Astrocyte of the cerebellum (primary cell): ENCODE data around the gene KDM4B.
A peak's percentile ranks its signal among the peaks of the same experiment; 100 is the strongest.
"Not testable (repeated sequence)": the region's sequence is repeated elsewhere in the genome, so short reads cannot be mapped to it uniquely, and the experiment has no call there.

Experiments used
- DNase-seq: peaks from one replicate; pipeline ENCODE4 v3.0.0-alpha.2; 2011; ENCODE audit warnings: low read depth
- H3K4me3 ChIP-seq: 2 replicates; pipeline ENCODE4 v1.5.1; 2011; ENCODE audit warnings: mild to moderate bottlenecking, low read depth, low read length, moderate library complexity
- in situ Hi-C: cut with HindIII; loops from 2 replicates; pipeline ENCODE4 v1.10.0; 2017; ENCODE audit warnings: low sequenced_read_pairs
- TF ChIP-seq, protein P1 (sequence below): IDR thresholded peaks from 2 replicates; pipeline ENCODE4 v1.5.1; 2012; ENCODE audit warnings: low read length, low read depth, moderate library complexity, mild to moderate bottlenecking; ENCODE audit errors: missing control alignments

The KDM4B gene

DNA sequence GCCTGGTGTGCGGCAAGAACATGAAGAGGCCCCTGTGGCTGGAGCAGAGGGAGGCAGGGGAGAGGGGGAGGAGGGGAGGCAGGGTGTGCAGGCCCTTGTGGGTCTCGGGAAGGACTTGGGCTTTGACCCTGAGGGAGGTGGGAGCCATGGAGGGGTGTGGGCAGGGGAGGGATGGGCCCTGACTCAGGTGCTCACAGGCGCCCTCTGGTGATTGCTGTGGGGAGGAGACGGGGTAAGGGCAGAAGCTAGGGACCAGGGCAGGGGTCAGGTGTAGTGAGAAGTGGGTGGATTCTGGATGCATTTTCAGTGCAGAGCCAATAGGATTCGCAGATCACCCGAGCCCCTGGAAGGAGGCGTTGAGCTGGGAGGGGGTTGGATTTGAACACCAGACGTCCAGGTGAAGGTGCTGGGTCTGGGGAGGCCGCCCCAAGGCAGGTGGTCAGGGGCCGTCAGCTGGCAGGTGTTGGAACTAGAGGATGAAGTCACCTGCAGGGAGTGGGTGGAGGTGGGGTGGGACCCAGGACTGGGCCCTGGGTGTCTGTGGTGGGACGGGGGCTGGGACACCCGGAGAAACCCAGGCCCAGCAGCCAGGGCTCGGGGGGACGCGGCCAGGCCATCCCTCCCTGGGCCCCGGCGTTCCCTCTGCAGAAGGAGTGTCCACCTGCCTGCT, 185.4 kb downstream of the KDM4B start:
- no peak for DNase-seq
- in situ Hi-C loops: no loop called here
- no peak overlapping the region for H3K4me3 ChIP-seq
- TF ChIP-seq, protein P1, sequence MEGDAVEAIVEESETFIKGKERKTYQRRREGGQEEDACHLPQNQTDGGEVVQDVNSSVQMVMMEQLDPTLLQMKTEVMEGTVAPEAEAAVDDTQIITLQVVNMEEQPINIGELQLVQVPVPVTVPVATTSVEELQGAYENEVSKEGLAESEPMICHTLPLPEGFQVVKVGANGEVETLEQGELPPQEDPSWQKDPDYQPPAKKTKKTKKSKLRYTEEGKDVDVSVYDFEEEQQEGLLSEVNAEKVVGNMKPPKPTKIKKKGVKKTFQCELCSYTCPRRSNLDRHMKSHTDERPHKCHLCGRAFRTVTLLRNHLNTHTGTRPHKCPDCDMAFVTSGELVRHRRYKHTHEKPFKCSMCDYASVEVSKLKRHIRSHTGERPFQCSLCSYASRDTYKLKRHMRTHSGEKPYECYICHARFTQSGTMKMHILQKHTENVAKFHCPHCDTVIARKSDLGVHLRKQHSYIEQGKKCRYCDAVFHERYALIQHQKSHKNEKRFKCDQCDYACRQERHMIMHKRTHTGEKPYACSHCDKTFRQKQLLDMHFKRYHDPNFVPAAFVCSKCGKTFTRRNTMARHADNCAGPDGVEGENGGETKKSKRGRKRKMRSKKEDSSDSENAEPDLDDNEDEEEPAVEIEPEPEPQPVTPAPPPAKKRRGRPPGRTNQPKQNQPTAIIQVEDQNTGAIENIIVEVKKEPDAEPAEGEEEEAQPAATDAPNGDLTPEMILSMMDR: peak; percentile 58

DNA sequence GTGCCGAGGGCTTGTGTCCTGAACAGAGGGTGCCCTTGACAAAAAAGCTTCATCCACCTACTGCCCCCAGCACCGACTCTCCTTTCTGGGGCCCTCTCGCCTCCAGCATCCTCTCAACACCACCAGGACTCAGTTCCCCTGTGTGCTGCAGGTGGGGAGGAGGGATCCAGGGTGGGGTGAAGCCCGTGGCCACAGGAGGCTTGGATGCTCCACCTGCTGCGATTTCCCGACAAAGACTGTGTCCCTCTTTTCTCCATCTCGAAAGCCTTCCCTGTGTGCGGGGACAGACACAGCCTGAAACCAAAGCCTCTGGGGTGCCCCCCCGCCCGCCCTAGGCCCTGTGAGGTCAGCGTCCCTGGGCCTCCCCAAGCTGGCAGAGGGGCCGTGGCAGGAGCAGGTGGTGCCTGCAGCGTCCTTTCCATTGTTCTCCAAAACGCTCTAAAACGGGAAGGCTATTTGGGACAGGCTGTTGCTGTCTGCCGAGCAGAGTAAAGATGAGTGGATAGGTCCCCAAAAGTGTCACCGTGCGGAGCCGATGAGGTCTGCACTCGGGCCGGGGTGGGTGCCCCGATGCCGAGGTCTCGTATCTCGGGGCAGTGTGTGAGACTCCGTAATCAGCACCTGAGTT, 186.0 kb downstream of the KDM4B start:
- DNase-seq: no peak
- H3K4me3 ChIP-seq: no peak overlapping the region
- in situ Hi-C loops: no loop called here
- TF ChIP-seq, protein P1: no peak

GRCh38 chr19:5155586-5156210, 186.8 kb downstream of the KDM4B start:
- TF ChIP-seq, protein P1: no peak
- no peak for DNase-seq
- no peak overlapping the region for H3K4me3 ChIP-seq
- in situ Hi-C loops: no loop called here

DNA sequence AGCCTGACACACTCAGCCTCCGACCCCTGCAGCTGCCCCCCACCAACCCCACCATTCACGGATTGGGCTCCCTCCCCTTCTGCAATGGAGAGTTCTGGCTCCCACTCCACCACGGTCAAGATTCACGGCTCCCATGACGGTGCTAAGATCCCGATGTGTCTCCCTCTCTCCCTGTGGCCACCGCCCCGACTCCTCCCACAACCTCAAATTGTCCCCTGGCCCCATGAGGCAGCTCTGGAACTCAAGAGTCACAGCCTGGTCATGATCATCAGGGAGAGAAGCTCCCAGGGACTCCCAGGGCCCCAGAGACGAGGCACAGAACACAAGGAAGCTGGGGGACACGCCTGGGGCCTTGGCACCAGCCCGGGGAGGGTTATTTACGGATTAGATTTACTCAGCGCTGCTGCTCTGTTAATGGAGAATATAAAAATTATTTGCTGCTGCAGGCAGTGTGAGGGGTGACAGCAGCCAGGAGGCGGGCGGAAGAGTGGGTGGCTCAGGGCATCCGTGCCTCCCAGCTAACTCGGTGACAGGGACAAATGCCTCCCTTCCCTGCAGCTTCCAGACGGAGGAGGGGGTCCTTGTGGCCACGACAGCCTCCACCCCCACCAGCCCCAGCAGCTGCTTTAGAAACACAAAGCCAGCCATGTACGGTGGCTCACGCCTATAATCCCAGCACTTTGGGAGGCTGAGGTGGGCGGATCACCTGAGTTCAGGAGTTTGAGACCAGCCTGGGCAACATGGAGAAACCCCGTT, 187.5 kb downstream of the KDM4B start:
- no peak overlapping the region for H3K4me3 ChIP-seq
- TF ChIP-seq, protein P1: no peak
- DNase-seq: no peak
- in situ Hi-C loops: no loop called here

- TF ChIP-seq, protein P1: no peak
- DNase-seq: no peak
- in situ Hi-C loops: no loop called here
- H3K4me3 ChIP-seq: no peak overlapping the region
Observed at GRCh38 chr19:5157186-5157585, 188.3 kb downstream of the KDM4B start.

- DNase-seq, in situ Hi-C loops, H3K4me3 ChIP-seq: not testable (repeated sequence)
Observed at GRCh38 chr19:5158549-5159134, 189.7 kb downstream of the KDM4B start.

GRCh38 chr19:5160158-5160795, 191.4 kb downstream of the KDM4B start:
- DNase-seq, in situ Hi-C loops, H3K4me3 ChIP-seq: not testable (repeated sequence)

DNA sequence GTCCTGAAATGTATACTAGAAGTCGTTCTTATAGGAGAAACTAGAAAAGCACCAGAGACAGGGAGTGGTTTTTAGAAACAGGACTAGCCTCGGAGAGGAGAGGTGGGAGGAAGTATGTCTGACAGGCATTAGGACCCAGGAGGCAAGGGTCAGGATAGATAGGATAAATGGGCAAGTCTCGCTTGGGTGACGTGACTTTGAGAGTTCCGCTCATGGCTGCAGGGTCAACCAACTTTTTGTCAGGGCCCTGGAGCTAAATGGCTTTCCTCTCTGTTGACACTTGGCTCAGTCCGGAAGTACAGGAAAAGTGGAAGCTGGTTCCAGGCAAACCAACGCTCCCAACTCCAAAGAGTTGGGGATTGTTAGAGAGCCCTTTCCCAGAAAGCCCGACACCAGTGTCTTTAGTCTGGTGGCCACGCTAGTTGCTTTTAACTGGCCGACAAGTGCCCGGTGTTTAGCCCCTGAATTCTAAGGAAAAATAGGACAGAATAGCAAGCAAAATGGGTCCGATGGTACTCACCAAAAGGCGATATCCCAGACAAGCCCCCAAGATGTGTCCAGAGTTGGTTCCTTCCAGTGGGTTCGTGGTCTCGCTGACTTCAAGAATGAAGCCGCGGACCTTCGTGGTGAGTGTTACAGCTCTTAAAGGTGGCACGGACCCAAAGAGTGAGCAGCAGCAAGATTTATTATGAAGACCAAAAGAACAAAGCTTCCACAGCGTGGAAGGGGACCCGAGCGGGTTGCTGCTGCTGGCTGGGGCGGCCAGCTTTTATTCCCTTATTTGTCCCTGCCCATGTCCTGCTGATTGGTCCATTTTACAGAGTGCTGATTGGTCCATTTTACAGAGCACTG, 196.2 kb downstream of the KDM4B start:
- DNase-seq, in situ Hi-C loops, H3K4me3 ChIP-seq: not testable (repeated sequence)
